ENCODE measurements around the gene AKAP12. TPM values are rescaled to one million over a fixed set of nuclear protein-coding genes. Genes with fewer than 3 reads are reported as not detected.

Gene AKAP12
- total and polyA plus RNA-seq, 2 experiments from 2014 or later = 90.1 to 137 TPM

DNA sequence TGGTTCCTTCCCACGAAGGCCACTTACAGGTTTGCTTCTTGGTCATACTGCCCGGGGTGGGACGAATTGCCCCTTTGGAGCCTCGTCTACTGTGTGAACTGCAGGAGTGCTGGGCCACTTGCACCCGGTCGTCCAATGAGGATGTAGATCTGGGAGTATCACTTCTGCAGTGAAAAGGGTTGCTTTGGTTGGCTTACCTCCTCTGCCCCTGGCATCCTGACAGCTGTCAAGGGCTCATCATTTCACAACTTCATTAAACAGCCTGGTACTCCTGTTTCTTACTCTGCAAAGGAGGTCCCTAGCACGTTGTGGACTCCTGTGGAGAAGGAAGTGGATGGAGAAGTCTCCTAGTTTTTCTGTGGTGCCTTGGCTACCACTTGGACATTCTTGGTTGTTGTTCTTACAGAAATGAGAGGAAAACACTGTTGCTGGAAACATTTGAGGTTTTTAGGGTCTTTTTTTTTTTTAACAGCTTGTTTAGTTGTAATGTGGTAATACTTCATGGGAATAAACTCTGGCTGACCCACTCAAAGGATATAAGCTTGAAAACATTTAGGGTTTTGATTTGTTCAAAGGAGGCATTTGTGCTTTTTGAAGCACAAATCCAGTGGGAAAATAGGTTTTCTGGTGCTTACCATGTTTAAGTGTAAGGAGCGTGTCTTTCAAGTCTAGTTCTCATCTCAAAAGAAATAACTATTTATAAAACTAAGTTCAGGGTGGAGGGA lies 60.7 kb downstream of the AKAP12 start:
- Histone ChIP-seq H3K36me3 (ENCODE audit: insufficient read depth) (no peaks in the 10 kb centered on the region), H3K4me1 (ENCODE audit: insufficient read depth) (no peaks in the 10 kb centered on the region), H3K27ac (ENCODE audit: low read depth) (no peak overlapping the region), H4K20me1 (replicated peaks; ENCODE audit: insufficient read depth) (peaks cover 5% of the 10 kb centered on the region), H3K9me2 (ENCODE audit: insufficient read depth) (no peaks in the 10 kb centered on the region), H3F3A (replicated peaks; ENCODE audit: low read depth) (no peaks in the 10 kb centered on the region), H3K4me3 (no peak overlapping the region), H3K27me3 (ENCODE audit: insufficient read depth) (no peaks in the 10 kb centered on the region), H3K79me2 (replicated peaks; ENCODE audit: insufficient read depth) (peaks cover 65% of the 10 kb centered on the region), H2AFZ (no peak overlapping the region), H3K4me2 (no peak overlapping the region)
- H3K9me3 Mint-ChIP-seq = no peaks in the 10 kb centered on the region
- H3K4me1 Mint-ChIP-seq = peaks cover 15% of the 10 kb centered on the region
- DNase-seq (ENCODE audit: low spot score) (no peak), ATAC-seq (no peak)
- H3K4me3 Mint-ChIP-seq = no peak overlapping the region
- no peaks in the 10 kb centered on the region for H3K27me3 Mint-ChIP-seq (ENCODE audit: insufficient read depth, low read depth, poor library complexity)
- H3K36me3 Mint-ChIP-seq (ENCODE audit: low read depth) = no peaks in the 10 kb centered on the region
- TF ChIP-seq, protein P1, sequence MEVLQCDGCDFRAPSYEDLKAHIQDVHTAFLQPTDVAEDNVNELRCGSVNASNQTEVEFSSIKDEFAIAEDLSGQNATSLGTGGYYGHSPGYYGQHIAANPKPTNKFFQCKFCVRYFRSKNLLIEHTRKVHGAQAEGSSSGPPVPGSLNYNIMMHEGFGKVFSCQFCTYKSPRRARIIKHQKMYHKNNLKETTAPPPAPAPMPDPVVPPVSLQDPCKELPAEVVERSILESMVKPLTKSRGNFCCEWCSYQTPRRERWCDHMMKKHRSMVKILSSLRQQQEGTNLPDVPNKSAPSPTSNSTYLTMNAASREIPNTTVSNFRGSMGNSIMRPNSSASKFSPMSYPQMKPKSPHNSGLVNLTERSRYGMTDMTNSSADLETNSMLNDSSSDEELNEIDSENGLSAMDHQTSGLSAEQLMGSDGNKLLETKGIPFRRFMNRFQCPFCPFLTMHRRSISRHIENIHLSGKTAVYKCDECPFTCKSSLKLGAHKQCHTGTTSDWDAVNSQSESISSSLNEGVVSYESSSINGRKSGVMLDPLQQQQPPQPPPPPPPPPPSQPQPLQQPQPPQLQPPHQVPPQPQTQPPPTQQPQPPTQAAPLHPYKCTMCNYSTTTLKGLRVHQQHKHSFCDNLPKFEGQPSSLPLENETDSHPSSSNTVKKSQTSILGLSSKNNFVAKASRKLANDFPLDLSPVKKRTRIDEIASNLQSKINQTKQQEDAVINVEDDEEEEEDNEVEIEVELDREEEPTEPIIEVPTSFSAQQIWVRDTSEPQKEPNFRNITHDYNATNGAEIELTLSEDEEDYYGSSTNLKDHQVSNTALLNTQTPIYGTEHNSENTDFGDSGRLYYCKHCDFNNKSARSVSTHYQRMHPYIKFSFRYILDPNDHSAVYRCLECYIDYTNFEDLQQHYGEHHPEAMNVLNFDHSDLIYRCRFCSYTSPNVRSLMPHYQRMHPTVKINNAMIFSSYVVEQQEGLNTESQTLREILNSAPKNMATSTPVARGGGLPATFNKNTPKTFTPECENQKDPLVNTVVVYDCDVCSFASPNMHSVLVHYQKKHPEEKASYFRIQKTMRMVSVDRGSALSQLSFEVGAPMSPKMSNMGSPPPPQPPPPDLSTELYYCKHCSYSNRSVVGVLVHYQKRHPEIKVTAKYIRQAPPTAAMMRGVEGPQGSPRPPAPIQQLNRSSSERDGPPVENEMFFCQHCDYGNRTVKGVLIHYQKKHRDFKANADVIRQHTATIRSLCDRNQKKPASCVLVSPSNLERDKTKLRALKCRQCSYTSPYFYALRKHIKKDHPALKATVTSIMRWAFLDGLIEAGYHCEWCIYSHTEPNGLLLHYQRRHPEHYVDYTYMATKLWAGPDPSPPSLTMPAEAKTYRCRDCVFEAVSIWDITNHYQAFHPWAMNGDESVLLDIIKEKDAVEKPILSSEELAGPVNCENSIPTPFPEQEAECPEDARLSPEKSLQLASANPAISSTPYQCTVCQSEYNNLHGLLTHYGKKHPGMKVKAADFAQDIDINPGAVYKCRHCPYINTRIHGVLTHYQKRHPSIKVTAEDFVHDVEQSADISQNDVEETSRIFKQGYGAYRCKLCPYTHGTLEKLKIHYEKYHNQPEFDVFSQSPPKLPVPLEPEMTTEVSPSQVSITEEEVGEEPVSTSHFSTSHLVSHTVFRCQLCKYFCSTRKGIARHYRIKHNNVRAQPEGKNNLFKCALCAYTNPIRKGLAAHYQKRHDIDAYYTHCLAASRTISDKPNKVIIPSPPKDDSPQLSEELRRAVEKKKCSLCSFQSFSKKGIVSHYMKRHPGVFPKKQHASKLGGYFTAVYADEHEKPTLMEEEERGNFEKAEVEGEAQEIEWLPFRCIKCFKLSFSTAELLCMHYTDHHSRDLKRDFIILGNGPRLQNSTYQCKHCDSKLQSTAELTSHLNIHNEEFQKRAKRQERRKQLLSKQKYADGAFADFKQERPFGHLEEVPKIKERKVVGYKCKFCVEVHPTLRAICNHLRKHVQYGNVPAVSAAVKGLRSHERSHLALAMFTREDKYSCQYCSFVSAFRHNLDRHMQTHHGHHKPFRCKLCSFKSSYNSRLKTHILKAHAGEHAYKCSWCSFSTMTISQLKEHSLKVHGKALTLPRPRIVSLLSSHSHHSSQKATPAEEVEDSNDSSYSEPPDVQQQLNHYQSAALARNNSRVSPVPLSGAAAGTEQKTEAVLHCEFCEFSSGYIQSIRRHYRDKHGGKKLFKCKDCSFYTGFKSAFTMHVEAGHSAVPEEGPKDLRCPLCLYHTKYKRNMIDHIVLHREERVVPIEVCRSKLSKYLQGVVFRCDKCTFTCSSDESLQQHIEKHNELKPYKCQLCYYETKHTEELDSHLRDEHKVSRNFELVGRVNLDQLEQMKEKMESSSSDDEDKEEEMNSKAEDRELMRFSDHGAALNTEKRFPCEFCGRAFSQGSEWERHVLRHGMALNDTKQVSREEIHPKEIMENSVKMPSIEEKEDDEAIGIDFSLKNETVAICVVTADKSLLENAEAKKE (CRISPR knock-in tag; IDR thresholded peaks at IDR 0.05) = no peak
- TF ChIP-seq EZH2 (IDR thresholded peaks at IDR 0.05; ENCODE audit: low read depth, unreplicated experiment) (no peak), STAT1 (IDR thresholded peaks at IDR 0.05; ENCODE audit: unreplicated experiment) (no peak), CREB1 (CRISPR knock-in tag; IDR thresholded peaks at IDR 0.05; ENCODE audit: low read depth) (no peak), JUNB (IDR thresholded peaks at IDR 0.05; ENCODE audit: unreplicated experiment) (no peak), NANOG (IDR thresholded peaks at IDR 0.05; ENCODE audit: borderline replicate concordance) (no peak), EZH2phosphoT487 (IDR thresholded peaks at IDR 0.05; ENCODE audit: unreplicated experiment) (no peak), ZNF331 (CRISPR knock-in tag; IDR thresholded peaks at IDR 0.05; ENCODE audit: low read depth) (no peak), ZNF114 (CRISPR knock-in tag; IDR thresholded peaks at IDR 0.05) (no peak)
- TF ChIP-seq, protein P2, sequence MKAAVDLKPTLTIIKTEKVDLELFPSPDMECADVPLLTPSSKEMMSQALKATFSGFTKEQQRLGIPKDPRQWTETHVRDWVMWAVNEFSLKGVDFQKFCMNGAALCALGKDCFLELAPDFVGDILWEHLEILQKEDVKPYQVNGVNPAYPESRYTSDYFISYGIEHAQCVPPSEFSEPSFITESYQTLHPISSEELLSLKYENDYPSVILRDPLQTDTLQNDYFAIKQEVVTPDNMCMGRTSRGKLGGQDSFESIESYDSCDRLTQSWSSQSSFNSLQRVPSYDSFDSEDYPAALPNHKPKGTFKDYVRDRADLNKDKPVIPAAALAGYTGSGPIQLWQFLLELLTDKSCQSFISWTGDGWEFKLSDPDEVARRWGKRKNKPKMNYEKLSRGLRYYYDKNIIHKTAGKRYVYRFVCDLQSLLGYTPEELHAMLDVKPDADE (IDR thresholded peaks at IDR 0.05) = no peak
- TF ChIP-seq, protein P3, sequence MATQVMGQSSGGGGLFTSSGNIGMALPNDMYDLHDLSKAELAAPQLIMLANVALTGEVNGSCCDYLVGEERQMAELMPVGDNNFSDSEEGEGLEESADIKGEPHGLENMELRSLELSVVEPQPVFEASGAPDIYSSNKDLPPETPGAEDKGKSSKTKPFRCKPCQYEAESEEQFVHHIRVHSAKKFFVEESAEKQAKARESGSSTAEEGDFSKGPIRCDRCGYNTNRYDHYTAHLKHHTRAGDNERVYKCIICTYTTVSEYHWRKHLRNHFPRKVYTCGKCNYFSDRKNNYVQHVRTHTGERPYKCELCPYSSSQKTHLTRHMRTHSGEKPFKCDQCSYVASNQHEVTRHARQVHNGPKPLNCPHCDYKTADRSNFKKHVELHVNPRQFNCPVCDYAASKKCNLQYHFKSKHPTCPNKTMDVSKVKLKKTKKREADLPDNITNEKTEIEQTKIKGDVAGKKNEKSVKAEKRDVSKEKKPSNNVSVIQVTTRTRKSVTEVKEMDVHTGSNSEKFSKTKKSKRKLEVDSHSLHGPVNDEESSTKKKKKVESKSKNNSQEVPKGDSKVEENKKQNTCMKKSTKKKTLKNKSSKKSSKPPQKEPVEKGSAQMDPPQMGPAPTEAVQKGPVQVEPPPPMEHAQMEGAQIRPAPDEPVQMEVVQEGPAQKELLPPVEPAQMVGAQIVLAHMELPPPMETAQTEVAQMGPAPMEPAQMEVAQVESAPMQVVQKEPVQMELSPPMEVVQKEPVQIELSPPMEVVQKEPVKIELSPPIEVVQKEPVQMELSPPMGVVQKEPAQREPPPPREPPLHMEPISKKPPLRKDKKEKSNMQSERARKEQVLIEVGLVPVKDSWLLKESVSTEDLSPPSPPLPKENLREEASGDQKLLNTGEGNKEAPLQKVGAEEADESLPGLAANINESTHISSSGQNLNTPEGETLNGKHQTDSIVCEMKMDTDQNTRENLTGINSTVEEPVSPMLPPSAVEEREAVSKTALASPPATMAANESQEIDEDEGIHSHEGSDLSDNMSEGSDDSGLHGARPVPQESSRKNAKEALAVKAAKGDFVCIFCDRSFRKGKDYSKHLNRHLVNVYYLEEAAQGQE (IDR thresholded peaks at IDR 0.05; ENCODE audit: unreplicated experiment) = no peak
- H3K27ac Mint-ChIP-seq = no peak overlapping the region

All from GM23338 (cell line).